ENCODE results near the gene DCAF8L2. TPM values are rescaled to one million over a fixed set of nuclear protein-coding genes. Genes with fewer than 3 reads are reported as not detected.

DCAF8L2 gene
- total RNA-seq, 3 donors from 2014 or later: not detected

GRCh38 chrX:27571164-27571563, 19.0 kb upstream of the DCAF8L2 start:
- intact Hi-C loops (cut with DNase I, micrococcal nuclease): no loop called here
- DNase-seq: peak in 1 of 3 donors; percentile 4
- TF ChIP-seq, protein P1, sequence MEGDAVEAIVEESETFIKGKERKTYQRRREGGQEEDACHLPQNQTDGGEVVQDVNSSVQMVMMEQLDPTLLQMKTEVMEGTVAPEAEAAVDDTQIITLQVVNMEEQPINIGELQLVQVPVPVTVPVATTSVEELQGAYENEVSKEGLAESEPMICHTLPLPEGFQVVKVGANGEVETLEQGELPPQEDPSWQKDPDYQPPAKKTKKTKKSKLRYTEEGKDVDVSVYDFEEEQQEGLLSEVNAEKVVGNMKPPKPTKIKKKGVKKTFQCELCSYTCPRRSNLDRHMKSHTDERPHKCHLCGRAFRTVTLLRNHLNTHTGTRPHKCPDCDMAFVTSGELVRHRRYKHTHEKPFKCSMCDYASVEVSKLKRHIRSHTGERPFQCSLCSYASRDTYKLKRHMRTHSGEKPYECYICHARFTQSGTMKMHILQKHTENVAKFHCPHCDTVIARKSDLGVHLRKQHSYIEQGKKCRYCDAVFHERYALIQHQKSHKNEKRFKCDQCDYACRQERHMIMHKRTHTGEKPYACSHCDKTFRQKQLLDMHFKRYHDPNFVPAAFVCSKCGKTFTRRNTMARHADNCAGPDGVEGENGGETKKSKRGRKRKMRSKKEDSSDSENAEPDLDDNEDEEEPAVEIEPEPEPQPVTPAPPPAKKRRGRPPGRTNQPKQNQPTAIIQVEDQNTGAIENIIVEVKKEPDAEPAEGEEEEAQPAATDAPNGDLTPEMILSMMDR (IDR thresholded peaks at IDR 0.05): no peak
- H3K4me3 ChIP-seq: no peak overlapping the region
- no peaks in the 10 kb centered on the region for H3K9me3 ChIP-seq
- H3K36me3 ChIP-seq (ENCODE audit: low read depth): no peaks in the 10 kb centered on the region
- no peaks in the 10 kb centered on the region for H3K4me1 ChIP-seq (ENCODE audit: low read depth)
- ATAC-seq: peak; percentile 94

- no peaks in the 10 kb centered on the region for H3K36me3 ChIP-seq (ENCODE audit: low read depth)
- no peaks in the 10 kb centered on the region for H3K4me1 ChIP-seq (ENCODE audit: low read depth)
- ATAC-seq: no peak
- no peak for DNase-seq
- intact Hi-C loops (cut with DNase I, micrococcal nuclease): no loop called here
- TF ChIP-seq, protein P1 (IDR thresholded peaks at IDR 0.05): no peak
- no peaks in the 10 kb centered on the region for H3K9me3 ChIP-seq
- H3K4me3 ChIP-seq: no peak overlapping the region
These were observed 14.6 kb upstream of the DCAF8L2 start for GRCh38 chrX:27575565-27575964.

DNA sequence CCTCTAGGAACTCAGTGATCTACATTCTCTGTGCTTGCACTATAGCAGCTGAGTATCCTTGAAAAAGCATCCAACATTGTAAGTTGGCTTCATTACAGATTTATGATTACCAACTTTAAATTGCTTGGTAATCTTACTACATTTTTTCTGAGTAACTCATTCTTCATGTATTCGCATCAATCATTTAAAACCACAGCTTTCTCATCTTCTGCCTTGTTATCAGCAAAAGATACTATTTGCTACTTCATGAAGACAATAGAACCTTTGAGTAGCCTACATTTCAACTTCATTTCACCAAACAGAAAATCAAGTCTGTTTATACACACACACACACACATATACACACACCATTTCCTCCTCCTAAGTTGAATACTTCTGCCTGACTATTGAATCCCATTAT, 6.2 kb upstream of the DCAF8L2 start:
- Histone ChIP-seq H3K36me3 (ENCODE audit: low read depth) (no peaks in the 10 kb centered on the region), H3K9me3 (no peaks in the 10 kb centered on the region), H3K4me1 (ENCODE audit: low read depth) (no peaks in the 10 kb centered on the region), H3K4me3 (no peak overlapping the region)
- ATAC-seq: no peak
- DNase-seq: no peak
- intact Hi-C loops (cut with DNase I, micrococcal nuclease): no loop called here
- TF ChIP-seq, protein P1 (IDR thresholded peaks at IDR 0.05): no peak

DNA sequence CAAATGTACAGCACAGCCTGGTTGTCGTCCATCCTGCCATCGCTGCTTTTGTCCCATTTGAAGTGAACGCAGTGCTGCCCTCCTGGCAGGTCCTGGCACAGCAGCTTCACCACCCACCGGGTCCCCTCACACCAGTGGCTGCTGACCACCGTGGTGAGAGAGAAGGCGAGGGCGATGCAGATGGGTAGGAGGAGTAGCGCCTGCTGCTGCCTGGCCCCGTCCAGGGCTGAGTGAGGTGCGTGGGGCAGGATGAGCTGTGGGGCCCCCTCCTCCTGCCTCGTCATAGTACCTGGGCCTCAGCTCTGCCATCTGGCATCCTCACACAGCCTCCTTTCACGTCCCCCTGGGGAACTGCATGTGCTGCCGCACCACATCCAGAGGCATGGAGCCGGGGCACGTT, 1.8 kb downstream of the DCAF8L2 start:
- H3K4me1 ChIP-seq (ENCODE audit: low read depth): no peaks in the 10 kb centered on the region
- no peaks in the 10 kb centered on the region for H3K9me3 ChIP-seq
- intact Hi-C loops (cut with DNase I, micrococcal nuclease): no loop called here
- DNase-seq (no peak), ATAC-seq (no peak)
- H3K36me3 ChIP-seq (ENCODE audit: low read depth): no peaks in the 10 kb centered on the region
- TF ChIP-seq, protein P1 (IDR thresholded peaks at IDR 0.05): no peak
- H3K4me3 ChIP-seq: no peak overlapping the region

DNA sequence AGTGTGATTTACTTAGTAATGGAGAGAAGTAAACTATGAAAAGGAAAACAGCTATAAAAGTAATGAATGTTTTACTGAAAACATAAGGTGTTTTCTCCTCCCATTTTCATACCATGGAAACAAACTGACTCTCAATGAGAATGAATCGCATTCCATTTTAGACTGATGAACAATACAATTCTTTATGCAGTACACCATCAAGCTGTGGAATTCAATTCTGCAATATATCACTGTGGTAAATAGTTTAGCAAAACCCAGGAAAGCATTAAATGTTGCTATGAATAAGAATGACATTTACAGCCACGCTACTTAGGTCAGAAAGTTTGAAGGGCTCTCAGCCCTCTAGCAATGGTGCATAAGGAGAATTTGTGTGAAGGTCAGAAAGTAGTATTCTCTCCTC, 7.4 kb downstream of the DCAF8L2 start:
- DNase-seq: no peak
- TF ChIP-seq, protein P1 (IDR thresholded peaks at IDR 0.05): no peak
- Histone ChIP-seq H3K9me3 (no peaks in the 10 kb centered on the region), H3K4me3 (no peak overlapping the region), H3K36me3 (ENCODE audit: low read depth) (no peaks in the 10 kb centered on the region), H3K4me1 (ENCODE audit: low read depth) (no peaks in the 10 kb centered on the region)
- no peak for ATAC-seq
- intact Hi-C loops (cut with DNase I, micrococcal nuclease): no loop called here

GRCh38 chrX:27598312-27598711, 8.2 kb downstream of the DCAF8L2 start:
- intact Hi-C loops (cut with DNase I, micrococcal nuclease): no loop called here
- TF ChIP-seq, protein P1 (IDR thresholded peaks at IDR 0.05): no peak
- no peaks in the 10 kb centered on the region for H3K36me3 ChIP-seq (ENCODE audit: low read depth)

More at GRCh38 chrX:27598312-27598711, 8.2 kb downstream of the DCAF8L2 start:
- DNase-seq (peak in 2 of 3 donors; percentile 25 to 40), ATAC-seq (peak; percentile 94)
- Histone ChIP-seq H3K4me3 (no peak overlapping the region), H3K9me3 (no peaks in the 10 kb centered on the region), H3K4me1 (ENCODE audit: low read depth) (no peaks in the 10 kb centered on the region)
